ENCODE measurements around the gene PAF1.

The PAF1 gene

DNA sequence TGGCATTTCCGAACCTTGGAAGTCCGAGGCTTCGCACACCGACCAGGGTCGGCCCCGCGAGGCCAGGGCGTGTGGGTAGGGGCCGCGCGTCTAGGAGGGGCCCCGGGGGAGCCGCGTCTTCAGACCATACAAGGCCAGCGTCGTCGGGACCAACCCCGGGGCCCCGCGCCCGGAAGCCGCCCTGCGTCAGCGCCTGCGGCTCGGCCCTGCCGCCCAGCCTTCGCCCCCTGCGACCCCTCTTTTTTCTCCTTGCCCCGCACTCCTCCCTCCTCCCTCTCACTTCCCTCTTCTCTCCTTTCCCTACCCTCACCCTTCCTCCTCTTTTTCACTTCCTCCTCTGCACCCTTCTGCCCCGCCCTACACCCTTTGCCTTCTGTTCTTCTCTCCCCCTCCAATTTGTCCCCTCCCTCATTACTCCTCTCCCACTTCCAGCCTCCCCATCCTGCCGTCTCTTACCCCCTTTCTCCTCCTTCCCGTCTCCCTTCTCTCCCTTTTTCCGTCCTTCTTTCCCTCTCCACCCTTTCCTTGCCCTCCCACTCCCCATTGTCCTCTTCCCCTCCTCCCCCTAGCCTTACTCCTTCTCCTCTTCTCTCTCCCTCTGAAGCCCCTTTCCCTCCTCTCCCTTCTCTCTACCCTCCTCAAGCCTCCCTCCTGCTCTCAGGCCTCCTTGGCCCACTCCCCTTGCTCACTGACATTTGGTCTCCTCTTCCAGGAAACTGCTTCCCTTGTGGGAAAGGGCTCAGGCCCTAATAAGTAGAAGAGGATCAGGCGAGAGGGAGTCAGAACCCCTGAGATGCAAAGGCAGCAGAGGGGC is 19.3 kb upstream of the PAF1 start (continued):
- TF ChIP-seq, protein P1, sequence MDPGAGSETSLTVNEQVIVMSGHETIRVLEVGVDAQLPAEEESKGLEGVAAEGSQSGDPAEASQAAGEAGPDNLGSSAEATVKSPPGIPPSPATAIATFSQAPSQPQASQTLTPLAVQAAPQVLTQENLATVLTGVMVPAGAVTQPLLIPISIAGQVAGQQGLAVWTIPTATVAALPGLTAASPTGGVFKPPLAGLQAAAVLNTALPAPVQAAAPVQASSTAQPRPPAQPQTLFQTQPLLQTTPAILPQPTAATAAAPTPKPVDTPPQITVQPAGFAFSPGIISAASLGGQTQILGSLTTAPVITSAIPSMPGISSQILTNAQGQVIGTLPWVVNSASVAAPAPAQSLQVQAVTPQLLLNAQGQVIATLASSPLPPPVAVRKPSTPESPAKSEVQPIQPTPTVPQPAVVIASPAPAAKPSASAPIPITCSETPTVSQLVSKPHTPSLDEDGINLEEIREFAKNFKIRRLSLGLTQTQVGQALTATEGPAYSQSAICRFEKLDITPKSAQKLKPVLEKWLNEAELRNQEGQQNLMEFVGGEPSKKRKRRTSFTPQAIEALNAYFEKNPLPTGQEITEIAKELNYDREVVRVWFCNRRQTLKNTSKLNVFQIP (CRISPR knock-in tag; IDR thresholded peaks at IDR 0.05; ENCODE audit: borderline replicate concordance, low read depth): no peak
- TF ChIP-seq BACH2 (CRISPR knock-in tag; IDR thresholded peaks at IDR 0.05; ENCODE audit: borderline replicate concordance) (no peak), ZNF70 (CRISPR knock-in tag; IDR thresholded peaks at IDR 0.05) (no peak), TOX (CRISPR knock-in tag; IDR thresholded peaks at IDR 0.05; ENCODE audit: borderline replicate concordance) (no peak; the same call in 1 of the 2 replicates), OSR1 (CRISPR knock-in tag; IDR thresholded peaks at IDR 0.05) (no peak), ZFP30 (CRISPR knock-in tag; IDR thresholded peaks at IDR 0.05) (no peak), ESRRG (CRISPR knock-in tag; IDR thresholded peaks at IDR 0.05) (no peak)
- TF ChIP-seq, protein P2, sequence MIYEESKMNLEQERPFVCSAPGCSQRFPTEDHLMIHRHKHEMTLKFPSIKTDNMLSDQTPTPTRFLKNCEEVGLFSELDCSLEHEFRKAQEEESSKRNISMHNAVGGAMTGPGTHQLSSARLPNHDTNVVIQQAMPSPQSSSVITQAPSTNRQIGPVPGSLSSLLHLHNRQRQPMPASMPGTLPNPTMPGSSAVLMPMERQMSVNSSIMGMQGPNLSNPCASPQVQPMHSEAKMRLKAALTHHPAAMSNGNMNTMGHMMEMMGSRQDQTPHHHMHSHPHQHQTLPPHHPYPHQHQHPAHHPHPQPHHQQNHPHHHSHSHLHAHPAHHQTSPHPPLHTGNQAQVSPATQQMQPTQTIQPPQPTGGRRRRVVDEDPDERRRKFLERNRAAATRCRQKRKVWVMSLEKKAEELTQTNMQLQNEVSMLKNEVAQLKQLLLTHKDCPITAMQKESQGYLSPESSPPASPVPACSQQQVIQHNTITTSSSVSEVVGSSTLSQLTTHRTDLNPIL (CRISPR knock-in tag; IDR thresholded peaks at IDR 0.05; ENCODE audit: low read depth): 0 out of 2 replicates have a peak, but pooled peaks have one; percentile 53

DNA sequence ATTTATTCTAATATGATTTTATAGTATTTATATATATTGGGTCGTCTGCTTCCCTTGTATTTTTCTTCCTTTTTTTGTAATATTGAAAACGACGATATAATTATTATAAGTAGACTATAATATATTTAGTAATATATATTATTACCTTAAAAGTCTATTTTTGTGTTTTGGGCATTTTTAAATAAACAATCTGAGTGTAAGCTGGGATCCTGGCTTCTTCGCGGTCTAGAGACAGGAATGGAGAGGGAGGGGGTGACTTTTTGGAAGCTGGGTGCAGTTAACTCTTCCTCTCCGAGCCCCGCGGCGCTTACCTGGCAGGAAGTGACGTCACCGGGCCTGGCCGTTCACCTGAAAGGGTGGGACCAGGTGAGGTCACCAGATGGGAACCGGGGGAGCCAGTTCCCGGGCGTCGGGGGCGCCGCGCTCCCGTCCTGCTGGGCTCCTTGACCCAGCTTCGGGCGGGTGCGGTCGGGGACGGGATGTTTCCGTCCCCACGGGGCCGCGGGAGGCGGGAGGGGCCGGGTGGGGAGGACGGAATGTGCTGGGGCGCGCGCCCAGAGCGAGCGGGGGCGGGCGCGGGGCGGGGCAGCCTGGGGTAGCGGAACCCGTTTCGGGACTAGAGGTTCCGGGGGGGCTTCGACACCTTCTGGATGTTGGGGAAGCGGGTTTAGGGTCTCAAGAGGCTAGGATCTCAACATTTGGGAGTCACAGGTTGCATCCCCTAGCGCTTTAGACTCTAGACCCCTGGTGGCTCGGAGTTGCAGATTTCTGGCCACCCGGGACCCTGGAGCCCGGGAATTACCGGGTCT is 18.5 kb upstream of the PAF1 start:
- peak; percentile 0; the same call in 2 of the 3 replicates for ATAC-seq

More for the DNA sequence above, 18.5 kb upstream of the PAF1 start:
- TF ChIP-seq RARB (CRISPR knock-in tag; IDR thresholded peaks at IDR 0.05) (peak; percentile 97), ZFP3 (CRISPR knock-in tag; IDR thresholded peaks at IDR 0.05) (no peak), CSDC2 (CRISPR knock-in tag; IDR thresholded peaks at IDR 0.05) (0 out of 2 replicates have a peak, but pooled peaks have one; percentile 39), ZNF8 (CRISPR knock-in tag; IDR thresholded peaks at IDR 0.05) (no peak), ISL1 (CRISPR knock-in tag; IDR thresholded peaks at IDR 0.05) (no peak), ZNF70 (CRISPR knock-in tag; IDR thresholded peaks at IDR 0.05) (no peak), ESRRG (CRISPR knock-in tag; IDR thresholded peaks at IDR 0.05) (0 out of 2 replicates have a peak, but pooled peaks have one; percentile 51), CSRNP3 (CRISPR knock-in tag; IDR thresholded peaks at IDR 0.05) (no peak), BACH2 (CRISPR knock-in tag; IDR thresholded peaks at IDR 0.05; ENCODE audit: borderline replicate concordance) (no peak), TCF4 (CRISPR knock-in tag; IDR thresholded peaks at IDR 0.05; ENCODE audit: borderline replicate concordance) (no peak), SNAI2 (CRISPR knock-in tag; IDR thresholded peaks at IDR 0.05) (no peak), ZFP30 (CRISPR knock-in tag; IDR thresholded peaks at IDR 0.05) (no peak), ZNF565 (CRISPR knock-in tag; conservative IDR thresholded peaks at IDR 0.05; ENCODE audit: low read depth) (no peak), ARNTL (CRISPR knock-in tag; IDR thresholded peaks at IDR 0.05; ENCODE audit: borderline replicate concordance, low read depth) (no peak), PPARA (CRISPR knock-in tag; IDR thresholded peaks at IDR 0.05; ENCODE audit: borderline replicate concordance) (no peak), TOX (CRISPR knock-in tag; IDR thresholded peaks at IDR 0.05; ENCODE audit: borderline replicate concordance) (peak; percentile 52; the same call in 1 of the 2 replicates), GLIS3 (CRISPR knock-in tag; IDR thresholded peaks at IDR 0.05) (0 out of 2 replicates have a peak, but pooled peaks have one; percentile 70), ZC3H10 (CRISPR knock-in tag; IDR thresholded peaks at IDR 0.05) (peak; percentile 87), OSR1 (CRISPR knock-in tag; IDR thresholded peaks at IDR 0.05) (no peak)
- TF ChIP-seq, protein P3, sequence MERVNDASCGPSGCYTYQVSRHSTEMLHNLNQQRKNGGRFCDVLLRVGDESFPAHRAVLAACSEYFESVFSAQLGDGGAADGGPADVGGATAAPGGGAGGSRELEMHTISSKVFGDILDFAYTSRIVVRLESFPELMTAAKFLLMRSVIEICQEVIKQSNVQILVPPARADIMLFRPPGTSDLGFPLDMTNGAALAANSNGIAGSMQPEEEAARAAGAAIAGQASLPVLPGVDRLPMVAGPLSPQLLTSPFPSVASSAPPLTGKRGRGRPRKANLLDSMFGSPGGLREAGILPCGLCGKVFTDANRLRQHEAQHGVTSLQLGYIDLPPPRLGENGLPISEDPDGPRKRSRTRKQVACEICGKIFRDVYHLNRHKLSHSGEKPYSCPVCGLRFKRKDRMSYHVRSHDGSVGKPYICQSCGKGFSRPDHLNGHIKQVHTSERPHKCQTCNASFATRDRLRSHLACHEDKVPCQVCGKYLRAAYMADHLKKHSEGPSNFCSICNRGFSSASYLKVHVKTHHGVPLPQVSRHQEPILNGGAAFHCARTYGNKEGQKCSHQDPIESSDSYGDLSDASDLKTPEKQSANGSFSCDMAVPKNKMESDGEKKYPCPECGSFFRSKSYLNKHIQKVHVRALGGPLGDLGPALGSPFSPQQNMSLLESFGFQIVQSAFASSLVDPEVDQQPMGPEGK (CRISPR knock-in tag; IDR thresholded peaks at IDR 0.05; ENCODE audit: borderline replicate concordance): no peak; the same call in none of the 2 replicates
- TF ChIP-seq, protein P1 (CRISPR knock-in tag; IDR thresholded peaks at IDR 0.05; ENCODE audit: borderline replicate concordance, low read depth): no peak
- TF ChIP-seq, protein P2 (CRISPR knock-in tag; IDR thresholded peaks at IDR 0.05; ENCODE audit: low read depth): peak; percentile 70; the same call in 1 of the 2 replicates
- TF ChIP-seq, protein P4, sequence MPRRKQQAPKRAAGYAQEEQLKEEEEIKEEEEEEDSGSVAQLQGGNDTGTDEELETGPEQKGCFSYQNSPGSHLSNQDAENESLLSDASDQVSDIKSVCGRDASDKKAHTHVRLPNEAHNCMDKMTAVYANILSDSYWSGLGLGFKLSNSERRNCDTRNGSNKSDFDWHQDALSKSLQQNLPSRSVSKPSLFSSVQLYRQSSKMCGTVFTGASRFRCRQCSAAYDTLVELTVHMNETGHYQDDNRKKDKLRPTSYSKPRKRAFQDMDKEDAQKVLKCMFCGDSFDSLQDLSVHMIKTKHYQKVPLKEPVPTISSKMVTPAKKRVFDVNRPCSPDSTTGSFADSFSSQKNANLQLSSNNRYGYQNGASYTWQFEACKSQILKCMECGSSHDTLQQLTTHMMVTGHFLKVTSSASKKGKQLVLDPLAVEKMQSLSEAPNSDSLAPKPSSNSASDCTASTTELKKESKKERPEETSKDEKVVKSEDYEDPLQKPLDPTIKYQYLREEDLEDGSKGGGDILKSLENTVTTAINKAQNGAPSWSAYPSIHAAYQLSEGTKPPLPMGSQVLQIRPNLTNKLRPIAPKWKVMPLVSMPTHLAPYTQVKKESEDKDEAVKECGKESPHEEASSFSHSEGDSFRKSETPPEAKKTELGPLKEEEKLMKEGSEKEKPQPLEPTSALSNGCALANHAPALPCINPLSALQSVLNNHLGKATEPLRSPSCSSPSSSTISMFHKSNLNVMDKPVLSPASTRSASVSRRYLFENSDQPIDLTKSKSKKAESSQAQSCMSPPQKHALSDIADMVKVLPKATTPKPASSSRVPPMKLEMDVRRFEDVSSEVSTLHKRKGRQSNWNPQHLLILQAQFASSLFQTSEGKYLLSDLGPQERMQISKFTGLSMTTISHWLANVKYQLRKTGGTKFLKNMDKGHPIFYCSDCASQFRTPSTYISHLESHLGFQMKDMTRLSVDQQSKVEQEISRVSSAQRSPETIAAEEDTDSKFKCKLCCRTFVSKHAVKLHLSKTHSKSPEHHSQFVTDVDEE (CRISPR knock-in tag; IDR thresholded peaks at IDR 0.05): no peak
